Caco-2 (cell line): ENCODE data around the gene SLC35G2. TPM values are rescaled to one million over a fixed set of nuclear protein-coding genes. Genes with fewer than 3 reads are reported as not detected.

Experiments used
- BruUV-seq: library from RNA; stranded (reverse); fragments of 400-500 nt; replicated peaks from 2 replicates; lab custom pipeline; 2021; lab: Mats Ljungman, UMichigan
- CTCF ChIA-PET: fragments of 300-600 bp; sonication (Branson Sonifier 250); formaldehyde crosslinking; loops from one replicate; lab custom pipeline; 2022; ENCODE audit warnings: antibody characterized with exemption; lab: Charles Lee
- POLR2A ChIA-PET: fragments of 300-600 bp; sonication (Branson Sonifier 250); formaldehyde crosslinking; loops from one replicate; lab custom pipeline; 2022; ENCODE audit warnings: antibody characterized with exemption; lab: Charles Lee
- DNase-seq, 2 experiments: peaks; one replicate each; pipeline versions ENCODE4 v3.0.0 to v3.0.0-alpha.2; 2020 to 2022
- H3K27me3 ChIP-seq: replicated peaks from 2 replicates; pipeline ENCODE4 v1.6.0; 2011; ENCODE audit warnings: low read length; ENCODE audit not compliant: control insufficient read depth, insufficient read depth
- H3K36me3 ChIP-seq: 2 replicates; pipeline ENCODE4 v1.5.1; 2011; ENCODE audit warnings: low read length; ENCODE audit not compliant: control insufficient read depth, insufficient read depth
- H3K4me1 ChIP-seq: fragments of 250-450 bp; sonication (Bioruptor Pico); 2 replicates; pipeline ENCODE4 v1.5.1; 2020; ENCODE audit warnings: mild to moderate bottlenecking
- H3K4me3 ChIP-seq: 2 replicates; pipeline ENCODE4 v1.5.1; 2011; ENCODE audit warnings: low read depth, mild to moderate bottlenecking, control low read depth, low read length
- H3K9me3 ChIP-seq: fragments of 250-450 bp; sonication (Bioruptor Pico); 2 replicates; pipeline ENCODE4 v1.5.1; 2020; ENCODE audit warnings: mild to moderate bottlenecking, moderate library complexity
- H3K27ac Mint-ChIP-seq: one replicate; pipeline ENCODE4 v1.8.0; 2022; ENCODE audit warnings: mixed read lengths; ENCODE audit not compliant: unreplicated experiment
- H3K27me3 Mint-ChIP-seq: one replicate; pipeline ENCODE4 v1.8.0; 2022; ENCODE audit warnings: mixed read lengths; ENCODE audit not compliant: insufficient read depth, unreplicated experiment
- H3K36me3 Mint-ChIP-seq: one replicate; pipeline ENCODE4 v1.8.0; 2022; ENCODE audit warnings: mild to moderate bottlenecking, mixed read lengths; ENCODE audit not compliant: insufficient read depth, unreplicated experiment
- H3K4me1 Mint-ChIP-seq: one replicate; pipeline ENCODE4 v1.8.0; 2022; ENCODE audit warnings: low read depth, mixed read lengths; ENCODE audit not compliant: unreplicated experiment
- H3K4me3 Mint-ChIP-seq: one replicate; pipeline ENCODE4 v1.8.0; 2022; ENCODE audit warnings: mild to moderate bottlenecking, moderate library complexity, mixed read lengths; ENCODE audit not compliant: unreplicated experiment
- H3K9me3 Mint-ChIP-seq: one replicate; pipeline ENCODE4 v1.8.0; 2022; ENCODE audit warnings: mixed read lengths; ENCODE audit not compliant: unreplicated experiment
- intact Hi-C: fragments of 100-400 bp; cut with micrococcal nuclease; formaldehyde crosslinking; loops from one replicate; pipeline ENCODE4 v1.10.0; 2022; ENCODE audit not compliant: unreplicated experiment
- total RNA-seq: library from RNA; stranded (reverse); gene quantifications from 2 replicates; pipeline ENCODE4 v1.2.3, GENCODE V29; 2022
- TF ChIP-seq, protein P1 (sequence below), 2 experiments: fragments of 200-600 bp in 1 of 2; IDR thresholded peaks; 1 replicate in 1 of 2; 2 replicates in 1 of 2; pipeline versions ENCODE4 v1.5.1 to v1.8.0; 2011 to 2022; ENCODE audit warnings: antibody characterized with exemption in 1 of 2, control low read depth in 1 of 2, inconsistent platforms in 1 of 2, low read depth in 1 of 2, low read length in 1 of 2, mild to moderate bottlenecking in 1 of 2, moderate library complexity in 1 of 2; ENCODE audit not compliant: insufficient read depth in 1 of 2, severe bottlenecking in 1 of 2, unreplicated experiment in 1 of 2

SLC35G2 gene
- total RNA-seq, 1 experiment from 2014 or later, result 4.2 TPM

DNA sequence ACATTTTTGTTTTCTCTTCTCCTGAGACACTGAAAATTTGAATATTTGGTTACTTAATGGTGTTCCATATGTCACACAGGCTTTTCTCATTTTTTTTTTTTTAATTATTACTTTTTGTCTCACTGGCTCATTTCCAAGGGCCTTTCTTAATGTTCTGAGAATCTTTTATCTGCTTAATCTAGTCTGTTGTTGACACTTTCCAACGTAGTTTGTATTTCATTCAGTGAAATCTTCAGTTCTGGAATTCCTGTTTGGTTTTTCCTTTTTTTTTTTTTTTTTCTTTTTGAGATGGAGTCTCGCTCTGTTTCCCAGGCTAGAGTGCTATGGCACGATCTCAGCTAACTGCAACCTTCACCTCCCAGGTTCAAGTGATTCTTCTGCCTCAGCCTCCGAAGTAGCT, 85.8 kb downstream of the SLC35G2 start:
- no peaks in the 10 kb centered on the region for H3K27me3 ChIP-seq
- Mint-ChIP-seq H3K4me3 (no peak overlapping the region), H3K36me3 (peaks cover 29% of the 10 kb centered on the region), H3K9me3 (peaks cover 37% of the 10 kb centered on the region), H3K27me3 (no peaks in the 10 kb centered on the region), H3K27ac (no peak overlapping the region), H3K4me1 (peaks cover 21% of the 10 kb centered on the region)
- BruUV-seq, result no TSS peak
- intact Hi-C loops, result no loop called here
- TF ChIP-seq, protein P1, sequence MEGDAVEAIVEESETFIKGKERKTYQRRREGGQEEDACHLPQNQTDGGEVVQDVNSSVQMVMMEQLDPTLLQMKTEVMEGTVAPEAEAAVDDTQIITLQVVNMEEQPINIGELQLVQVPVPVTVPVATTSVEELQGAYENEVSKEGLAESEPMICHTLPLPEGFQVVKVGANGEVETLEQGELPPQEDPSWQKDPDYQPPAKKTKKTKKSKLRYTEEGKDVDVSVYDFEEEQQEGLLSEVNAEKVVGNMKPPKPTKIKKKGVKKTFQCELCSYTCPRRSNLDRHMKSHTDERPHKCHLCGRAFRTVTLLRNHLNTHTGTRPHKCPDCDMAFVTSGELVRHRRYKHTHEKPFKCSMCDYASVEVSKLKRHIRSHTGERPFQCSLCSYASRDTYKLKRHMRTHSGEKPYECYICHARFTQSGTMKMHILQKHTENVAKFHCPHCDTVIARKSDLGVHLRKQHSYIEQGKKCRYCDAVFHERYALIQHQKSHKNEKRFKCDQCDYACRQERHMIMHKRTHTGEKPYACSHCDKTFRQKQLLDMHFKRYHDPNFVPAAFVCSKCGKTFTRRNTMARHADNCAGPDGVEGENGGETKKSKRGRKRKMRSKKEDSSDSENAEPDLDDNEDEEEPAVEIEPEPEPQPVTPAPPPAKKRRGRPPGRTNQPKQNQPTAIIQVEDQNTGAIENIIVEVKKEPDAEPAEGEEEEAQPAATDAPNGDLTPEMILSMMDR (IDR thresholded peaks at IDR 0.05; ENCODE audit: insufficient read depth in 1 of 2, low read depth in 1 of 2, low read length in 1 of 2, severe bottlenecking in 1 of 2, unreplicated experiment in 1 of 2), result no peak
- H3K9me3 ChIP-seq, result peaks cover 26% of the 10 kb centered on the region
- POLR2A ChIA-PET, result no interaction called here
- CTCF ChIA-PET, result no interaction called here
- DNase-seq, result no peak
- no peak overlapping the region for H3K4me3 ChIP-seq
- H3K36me3 ChIP-seq, result no peaks in the 10 kb centered on the region
- H3K4me1 ChIP-seq, result peaks cover 17% of the 10 kb centered on the region

Other genes with a start within 250 kb of the SLC35G2 start
- 33.3 and 37.5 TPM in 2 replicates for gene STAG1, start 66.7 kb upstream of the SLC35G2 start, total RNA-seq
- gene NCK1, start 43.1 kb downstream of the SLC35G2 start, total RNA-seq, result 37.3 and 41.2 TPM in 2 replicates
- 5.5 and 6.9 TPM in 2 replicates for gene IL20RB, start 138.9 kb downstream of the SLC35G2 start, total RNA-seq